HG02623 (cell line): ENCODE measurements around the gene PKMYT1.
"Not testable (repeated sequence)": the region's sequence is repeated elsewhere in the genome, so short reads cannot be mapped to it uniquely, and the experiment has no call there.

Experiments
- ATAC-seq: cut with Tn5 transposase; IDR thresholded peaks from one replicate; pipeline ENCODE4 v1.9.1; 2021; ENCODE audit warnings: moderate library complexity; ENCODE audit not compliant: unreplicated experiment

The PKMYT1 gene

DNA sequence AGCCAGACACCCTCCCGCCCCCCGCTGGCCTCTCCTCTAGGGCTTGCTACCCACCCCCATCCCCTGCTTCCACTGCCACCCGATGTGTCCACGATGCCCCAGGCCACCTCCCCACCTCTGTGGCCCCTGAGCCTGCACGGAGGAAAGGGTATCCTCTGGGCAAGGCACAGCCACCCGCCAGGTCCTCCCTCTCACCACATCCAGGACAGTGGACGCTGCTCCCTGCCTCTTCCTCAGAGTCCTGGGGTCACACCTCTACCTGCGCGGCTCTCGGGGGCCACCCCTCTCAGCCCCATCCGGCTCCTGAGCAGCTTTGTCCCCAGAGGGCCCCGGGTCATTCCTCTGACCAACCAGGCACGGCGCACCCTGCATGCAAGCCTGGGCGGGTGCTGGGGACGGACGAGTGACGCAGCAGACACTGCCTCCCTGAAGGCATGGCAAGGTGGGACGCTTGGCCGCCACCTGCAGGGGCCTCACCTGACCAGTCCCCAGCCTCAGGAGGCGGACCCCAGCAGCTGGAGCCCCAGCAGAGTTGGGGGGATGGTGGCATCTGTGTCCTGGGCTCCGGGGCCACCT lies 43.7 kb downstream of the PKMYT1 start:
- no peak for ATAC-seq

GRCh38 chr16:2934450-2934849 lies 45.8 kb downstream of the PKMYT1 start:
- ATAC-seq, result no peak

GRCh38 chr16:2933701-2934100 lies 46.5 kb downstream of the PKMYT1 start:
- no peak for ATAC-seq

GRCh38 chr16:2933136-2933535 lies 47.1 kb downstream of the PKMYT1 start:
- ATAC-seq, result no peak

DNA sequence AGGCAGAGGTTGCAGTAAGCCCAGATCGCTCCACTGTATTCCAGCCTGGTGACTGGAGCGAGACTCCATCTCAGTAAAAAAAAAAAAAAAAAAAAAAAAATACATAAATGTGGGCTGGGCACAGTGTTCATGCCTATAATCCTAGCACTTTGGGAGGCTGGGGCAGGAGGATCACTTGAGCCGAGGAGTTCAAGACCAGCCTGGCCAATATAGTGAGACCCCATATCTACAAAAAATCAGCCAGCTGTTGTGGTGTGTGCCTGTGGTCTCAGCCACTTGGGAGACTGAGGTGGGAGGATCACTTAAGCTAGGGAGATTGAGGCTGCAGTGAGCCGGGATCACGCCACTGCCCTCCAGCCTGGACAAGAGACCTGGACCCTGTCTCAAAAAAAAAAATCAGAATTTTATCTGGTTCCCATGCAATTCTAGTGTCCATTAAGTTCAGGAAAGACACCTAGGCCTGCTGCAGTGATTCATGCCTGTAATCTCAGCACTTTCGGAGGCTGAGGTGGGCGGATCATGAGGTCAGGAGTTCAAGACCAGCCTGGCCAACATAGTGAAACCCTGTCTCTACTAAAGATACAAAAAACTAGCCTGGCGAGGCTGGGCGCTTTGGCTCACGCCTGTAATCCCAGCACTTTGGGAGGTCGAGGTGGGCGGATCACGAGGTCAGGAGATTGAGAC lies 48.9 kb downstream of the PKMYT1 start:
- not testable (repeated sequence) for ATAC-seq

GRCh38 chr16:2930236-2930635 lies 50.0 kb downstream of the PKMYT1 start:
- no peak for ATAC-seq

- no peak for ATAC-seq
These were observed 50.6 kb downstream of the PKMYT1 start for GRCh38 chr16:2929693-2930092.

DNA sequence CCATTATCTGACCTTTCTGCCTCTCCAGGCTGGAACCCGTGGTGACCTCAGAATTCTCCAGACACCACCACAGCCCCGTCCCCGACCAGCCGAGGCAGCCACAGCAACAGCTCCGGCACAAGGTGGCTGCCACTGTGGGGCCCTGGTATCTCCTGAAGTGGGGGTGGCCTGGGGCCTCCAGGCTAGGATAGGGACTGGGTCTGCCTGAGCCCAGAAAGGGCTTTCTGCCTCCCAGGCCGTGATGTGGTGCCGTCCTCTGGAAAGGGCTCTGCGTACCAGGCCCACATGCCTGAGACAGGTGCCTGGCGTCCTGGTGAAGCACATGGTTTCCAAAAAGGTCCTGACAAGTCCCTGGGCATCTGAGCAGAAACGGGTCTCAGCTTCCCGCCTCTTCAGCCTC lies 51.5 kb downstream of the PKMYT1 start:
- ATAC-seq, result no peak

DNA sequence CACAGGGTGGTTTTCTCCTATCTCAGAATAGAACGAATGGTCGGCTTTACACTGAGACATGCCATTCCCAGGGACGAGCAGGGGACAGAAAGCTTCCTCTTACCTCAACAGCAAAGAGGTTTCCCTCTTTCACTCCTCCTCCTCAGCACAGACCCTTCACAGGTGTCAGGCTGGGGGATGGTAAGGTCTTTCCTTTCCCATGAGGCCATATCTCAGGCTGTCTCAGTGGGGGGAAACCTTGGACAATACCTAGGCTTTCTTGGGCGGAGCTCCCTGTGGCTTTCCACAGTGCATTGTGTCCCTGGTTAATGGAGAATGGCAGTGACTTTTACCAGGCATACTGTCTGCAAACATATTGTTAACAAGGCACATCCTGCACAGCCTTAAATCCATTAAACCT lies 52.1 kb downstream of the PKMYT1 start:
- ATAC-seq, result not testable (repeated sequence)

DNA sequence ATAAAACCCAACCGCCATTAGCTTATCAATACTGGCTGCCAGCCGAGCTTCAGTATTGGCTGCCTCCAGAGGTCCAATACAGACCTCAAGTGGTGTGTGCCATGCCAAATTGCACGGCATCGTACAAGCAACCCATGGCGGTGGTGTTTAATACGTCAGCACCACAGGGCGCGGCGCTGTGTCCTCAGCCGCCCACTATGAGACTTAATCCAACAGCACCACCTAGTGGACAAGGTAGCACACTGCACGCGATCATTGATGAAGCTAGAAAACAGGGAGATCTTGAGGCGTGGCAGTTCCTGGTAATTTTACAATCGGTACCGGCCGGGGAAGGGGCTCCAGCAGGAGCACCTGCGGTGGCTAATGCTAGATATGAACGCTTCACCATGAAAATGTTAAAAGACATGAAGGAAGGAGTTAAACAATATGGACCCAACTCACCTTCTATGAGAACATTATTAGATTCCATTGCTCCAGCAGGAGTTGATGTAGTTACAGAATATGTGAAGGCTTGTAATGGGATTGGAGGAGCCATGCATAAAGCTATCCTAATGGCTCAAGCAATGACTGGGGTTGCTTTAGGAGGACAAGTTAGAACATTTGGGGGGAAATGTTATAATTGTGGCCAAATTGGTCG lies 53.1 kb downstream of the PKMYT1 start:
- no peak for ATAC-seq

DNA sequence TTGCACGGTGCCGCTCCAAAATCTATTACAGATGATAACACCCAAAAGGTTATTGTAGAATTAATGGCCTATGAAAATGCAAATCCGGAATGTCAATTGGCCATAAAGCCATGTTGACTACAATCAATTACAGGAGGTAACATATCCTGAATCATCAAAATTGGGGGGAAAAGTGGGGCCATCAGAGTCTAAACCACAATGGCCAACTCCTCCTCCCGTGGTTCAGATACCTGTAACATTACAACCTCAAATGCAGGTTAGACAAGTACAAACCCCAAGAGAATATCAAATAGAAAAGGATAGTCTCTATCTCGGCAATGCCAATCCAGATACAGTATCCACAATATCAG lies 53.6 kb downstream of the PKMYT1 start:
- no peak for ATAC-seq

GRCh38 chr16:2925951-2926649 lies 54.1 kb downstream of the PKMYT1 start:
- no peak for ATAC-seq

- no peak for ATAC-seq
These were observed 55.1 kb downstream of the PKMYT1 start for GRCh38 chr16:2924901-2925755.

DNA sequence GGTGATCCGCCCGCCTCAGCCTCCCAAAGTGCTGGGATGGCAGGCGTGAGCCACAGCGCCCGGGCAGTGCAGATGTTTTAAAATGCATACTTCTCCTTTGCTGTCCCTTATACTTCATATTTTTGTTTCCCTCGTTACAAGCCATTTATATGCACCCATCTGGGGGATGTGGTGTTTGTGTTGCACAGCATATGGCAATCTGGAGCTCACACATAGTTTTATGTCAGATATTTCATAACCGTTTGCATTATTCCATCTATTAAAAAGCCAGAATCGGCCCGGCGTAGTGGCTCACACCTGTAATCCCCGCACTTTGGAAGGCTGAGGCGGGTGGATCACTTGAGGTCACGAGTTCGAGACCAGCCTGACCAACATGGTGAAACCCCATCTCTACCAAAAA lies 56.8 kb downstream of the PKMYT1 start:
- no peak for ATAC-seq
